H9 (cell line): Measurements from ENCODE around the gene STAB2. TPM values are rescaled to one million over a fixed set of nuclear protein-coding genes. Genes with fewer than 3 reads are reported as not detected.

Experiments used
- DNase-seq: peaks from one replicate; pipeline ENCODE4 v3.0.0-alpha.2; 2017
- H2AFZ ChIP-seq: one replicate; pipeline ENCODE4 v1.6.1; 2013; ENCODE audit warnings: mild to moderate bottlenecking, low read length, control low read depth, moderate library complexity
- H2AK5ac ChIP-seq: 2 replicates; pipeline ENCODE4 v1.6.1; 2013; ENCODE audit warnings: low read length, control low read depth, mixed read lengths; ENCODE audit not compliant: insufficient read length
- H2BK120ac ChIP-seq: one replicate; pipeline ENCODE4 v1.6.1; 2013; ENCODE audit warnings: low read depth, mild to moderate bottlenecking, low read length, control low read depth, inconsistent platforms; ENCODE audit not compliant: poor library complexity, severe bottlenecking
- H2BK12ac ChIP-seq: 2 replicates; pipeline ENCODE4 v1.6.1; 2013; ENCODE audit warnings: low read length, control low read depth, mixed read lengths, low read depth; ENCODE audit not compliant: insufficient read length
- H2BK15ac ChIP-seq: 2 replicates; pipeline ENCODE4 v1.6.1; 2013; ENCODE audit warnings: low read depth, low read length, control low read depth
- H2BK20ac ChIP-seq: one replicate; pipeline ENCODE4 v1.6.1; 2013; ENCODE audit warnings: low read depth, mild to moderate bottlenecking, low read length, control low read depth, inconsistent platforms; ENCODE audit not compliant: poor library complexity, severe bottlenecking
- H2BK5ac ChIP-seq: 2 replicates; pipeline ENCODE4 v1.6.1; 2013; ENCODE audit warnings: low read length, control low read depth, mixed read lengths; ENCODE audit not compliant: insufficient read length
- H3K14ac ChIP-seq: 2 replicates; pipeline ENCODE4 v1.6.1; 2013; ENCODE audit warnings: low read length, control low read depth; ENCODE audit not compliant: insufficient read depth
- H3K18ac ChIP-seq: 2 replicates; pipeline ENCODE4 v1.6.1; 2013; ENCODE audit warnings: low read depth, mild to moderate bottlenecking, mixed read lengths, low read length, control low read depth; ENCODE audit not compliant: insufficient read length
- H3K23ac ChIP-seq: 2 replicates; pipeline ENCODE4 v1.6.1; 2013; ENCODE audit warnings: low read length, control low read depth, mixed read lengths, low read depth; ENCODE audit not compliant: insufficient read length
- H3K23me2 ChIP-seq: 2 replicates; pipeline ENCODE4 v1.6.1; 2013; ENCODE audit warnings: low read depth, mild to moderate bottlenecking, mixed read lengths, low read length, control low read depth; ENCODE audit not compliant: insufficient read length, poor library complexity, severe bottlenecking
- H3K27ac ChIP-seq: 2 replicates; pipeline ENCODE4 v1.5.1; 2013; ENCODE audit warnings: low read length, control low read depth, mixed read lengths, low read depth; ENCODE audit not compliant: insufficient read length
- H3K27me3 ChIP-seq: 2 replicates; pipeline ENCODE4 v1.6.1; 2013; ENCODE audit warnings: low read length, control low read depth, inconsistent platforms; ENCODE audit not compliant: insufficient read depth
- H3K4ac ChIP-seq: 2 replicates; pipeline ENCODE4 v1.6.1; 2013; ENCODE audit warnings: low read depth, mild to moderate bottlenecking, control low read depth, inconsistent platforms, low read length, moderate library complexity
- H3K4me1 ChIP-seq: 2 replicates; pipeline ENCODE4 v1.6.1; 2013; ENCODE audit warnings: low read length, control low read depth, inconsistent platforms; ENCODE audit not compliant: insufficient read depth
- H3K4me2 ChIP-seq: 2 replicates; pipeline ENCODE4 v1.6.1; 2013; ENCODE audit warnings: low read length, control low read depth, mixed read lengths; ENCODE audit not compliant: insufficient read length, insufficient read depth
- H3K56ac ChIP-seq: 2 replicates; pipeline ENCODE4 v1.6.1; 2013; ENCODE audit warnings: low read depth, mild to moderate bottlenecking, mixed read lengths, low read length, control low read depth; ENCODE audit not compliant: insufficient read length
- H3K79me1 ChIP-seq: 2 replicates; pipeline ENCODE4 v1.6.1; 2013; ENCODE audit warnings: low read depth, mild to moderate bottlenecking, moderate library complexity, low read length, control low read depth, inconsistent platforms; ENCODE audit not compliant: insufficient read depth, poor library complexity, severe bottlenecking
- H3K79me2 ChIP-seq: 2 replicates; pipeline ENCODE4 v1.6.1; 2013; ENCODE audit warnings: low read length, control low read depth, inconsistent platforms; ENCODE audit not compliant: insufficient read depth
- H3K9ac ChIP-seq: 2 replicates; pipeline ENCODE4 v1.6.1; 2013; ENCODE audit warnings: low read length, control low read depth, mixed read lengths; ENCODE audit not compliant: insufficient read length; ENCODE audit errors: extremely low read depth
- H3K9me3 ChIP-seq: one replicate; pipeline ENCODE4 v1.6.1; 2013; ENCODE audit warnings: low read depth, low read length, inconsistent platforms; ENCODE audit not compliant: control insufficient read depth
- H3T11ph ChIP-seq: one replicate; pipeline ENCODE4 v1.6.1; 2013; ENCODE audit warnings: mild to moderate bottlenecking, low read length, control low read depth, inconsistent platforms
- H4K20me1 ChIP-seq: one replicate; pipeline ENCODE4 v1.6.1; 2013; ENCODE audit not compliant: control insufficient read depth, insufficient read length, insufficient read depth
- H4K5ac ChIP-seq: 2 replicates; pipeline ENCODE4 v1.6.1; 2013; ENCODE audit warnings: low read depth, mild to moderate bottlenecking, mixed read lengths, low read length, control low read depth; ENCODE audit not compliant: insufficient read length
- H4K8ac ChIP-seq: replicated peaks from 2 replicates; pipeline ENCODE4 v1.6.1; 2013; ENCODE audit warnings: low read length, control low read depth, mixed read lengths, low read depth; ENCODE audit not compliant: insufficient read length
- H4K91ac ChIP-seq: 2 replicates; pipeline ENCODE4 v1.6.1; 2013; ENCODE audit warnings: low read depth, mild to moderate bottlenecking, moderate library complexity, mixed read lengths, low read length, control low read depth; ENCODE audit not compliant: insufficient read length
- H3K27ac Mint-ChIP-seq, 3 experiments: 2 replicates in 2 of 3; 3 replicates in 1 of 3; pipeline ENCODE4 v1.8.0; 2020 to 2021; ENCODE audit warnings: mixed read lengths in 3 of 3, mild to moderate bottlenecking in 1 of 3, moderate library complexity in 1 of 3
- H3K27me3 Mint-ChIP-seq: 2 replicates; pipeline ENCODE4 v1.8.0; 2021; ENCODE audit warnings: low read depth, mild to moderate bottlenecking, moderate library complexity, mixed read lengths
- H3K36me3 Mint-ChIP-seq, 3 experiments: 2 replicates in 2 of 3; 3 replicates in 1 of 3; pipeline ENCODE4 v1.8.0; 2020 to 2021; ENCODE audit warnings: low read depth in 3 of 3, mixed read lengths in 3 of 3; ENCODE audit not compliant: insufficient read depth in 1 of 3
- H3K4me1 Mint-ChIP-seq, 2 experiments: 2 replicates each; pipeline ENCODE4 v1.8.0; 2020; ENCODE audit warnings: mixed read lengths in 2 of 2
- H3K4me3 Mint-ChIP-seq, 2 experiments: 2 replicates in 1 of 2; 3 replicates in 1 of 2; pipeline ENCODE4 v1.8.0; 2020 to 2021; ENCODE audit warnings: mild to moderate bottlenecking in 2 of 2, mixed read lengths in 2 of 2, moderate library complexity in 1 of 2
- H3K9me3 Mint-ChIP-seq, 2 experiments: 2 replicates in 1 of 2; 3 replicates in 1 of 2; pipeline ENCODE4 v1.8.0; 2020; ENCODE audit warnings: mild to moderate bottlenecking in 2 of 2, mixed read lengths in 2 of 2, moderate library complexity in 1 of 2
- WGBS: extraction: QIAGEN DNeasy Blood & Tissue Kit; methylation state at CpG from one replicate; pipeline ENCODE4 v1.1.7; 2013; ENCODE audit warnings: missing lambda C conversion rate, low lambda C conversion rate, mixed read lengths; ENCODE audit not compliant: insufficient read length; ENCODE audit errors: extremely low coverage; 5-methylcytosine and 5-hydroxymethylcytosine counted together
- total RNA-seq: library from RNA; stranded (reverse); gene quantifications from 2 replicates; pipeline ENCODE4 v1.2.1, GENCODE V29; 2021
- TF ChIP-seq, protein P1 (sequence below): fragments of 200-600 bp; sonication (generic); conservative IDR thresholded peaks from 3 replicates; pipeline ENCODE4 v1.8.0; 2021; ENCODE audit warnings: antibody characterized with exemption, mild to moderate bottlenecking

The STAB2 gene
- total RNA-seq, 1 experiment from 2014 or later, result 0.02 TPM

GRCh38 chr12:103538397-103538796, 48.7 kb upstream of the STAB2 start:
- H3K36me3 Mint-ChIP-seq, result no peaks in the 10 kb centered on the region
- H3K27me3 ChIP-seq, result no peaks in the 10 kb centered on the region

More at GRCh38 chr12:103538397-103538796, 48.7 kb upstream of the STAB2 start:
- no CpG with 5 or more reads among the region's 1 CpG for WGBS
- Histone ChIP-seq H2AFZ (no peak overlapping the region), H3K4ac (no peak overlapping the region), H3T11ph (no peak overlapping the region), H3K18ac (no peak overlapping the region), H2BK12ac (no peak overlapping the region), H4K8ac (no peak overlapping the region), H3K56ac (no peak overlapping the region), H2BK120ac (no peak overlapping the region), H3K14ac (no peak overlapping the region), H4K20me1 (no peaks in the 10 kb centered on the region), H2BK20ac (no peak overlapping the region), H3K79me1 (no peaks in the 10 kb centered on the region), H2AK5ac (no peak overlapping the region), H4K5ac (no peak overlapping the region), H3K9me3 (no peaks in the 10 kb centered on the region), H3K23ac (no peak overlapping the region), H3K9ac (no peak overlapping the region), H3K23me2 (no peaks in the 10 kb centered on the region), H3K79me2 (no peaks in the 10 kb centered on the region), H3K27ac (no peak overlapping the region), H3K4me1 (no peaks in the 10 kb centered on the region), H4K91ac (no peak overlapping the region), H2BK15ac (no peak overlapping the region), H2BK5ac (no peak overlapping the region), H3K4me2 (no peak overlapping the region)
- Mint-ChIP-seq H3K9me3 (no peaks in the 10 kb centered on the region), H3K4me3 (no peak overlapping the region), H3K27me3 (no peaks in the 10 kb centered on the region; the same call in 1 of the 2 replicates), H3K27ac (no peak overlapping the region), H3K4me1 (no peaks in the 10 kb centered on the region)
- TF ChIP-seq, protein P1, sequence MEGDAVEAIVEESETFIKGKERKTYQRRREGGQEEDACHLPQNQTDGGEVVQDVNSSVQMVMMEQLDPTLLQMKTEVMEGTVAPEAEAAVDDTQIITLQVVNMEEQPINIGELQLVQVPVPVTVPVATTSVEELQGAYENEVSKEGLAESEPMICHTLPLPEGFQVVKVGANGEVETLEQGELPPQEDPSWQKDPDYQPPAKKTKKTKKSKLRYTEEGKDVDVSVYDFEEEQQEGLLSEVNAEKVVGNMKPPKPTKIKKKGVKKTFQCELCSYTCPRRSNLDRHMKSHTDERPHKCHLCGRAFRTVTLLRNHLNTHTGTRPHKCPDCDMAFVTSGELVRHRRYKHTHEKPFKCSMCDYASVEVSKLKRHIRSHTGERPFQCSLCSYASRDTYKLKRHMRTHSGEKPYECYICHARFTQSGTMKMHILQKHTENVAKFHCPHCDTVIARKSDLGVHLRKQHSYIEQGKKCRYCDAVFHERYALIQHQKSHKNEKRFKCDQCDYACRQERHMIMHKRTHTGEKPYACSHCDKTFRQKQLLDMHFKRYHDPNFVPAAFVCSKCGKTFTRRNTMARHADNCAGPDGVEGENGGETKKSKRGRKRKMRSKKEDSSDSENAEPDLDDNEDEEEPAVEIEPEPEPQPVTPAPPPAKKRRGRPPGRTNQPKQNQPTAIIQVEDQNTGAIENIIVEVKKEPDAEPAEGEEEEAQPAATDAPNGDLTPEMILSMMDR, result no peak
- no peak for DNase-seq
